ENCODE data around the gene COL9A3.

DNA sequence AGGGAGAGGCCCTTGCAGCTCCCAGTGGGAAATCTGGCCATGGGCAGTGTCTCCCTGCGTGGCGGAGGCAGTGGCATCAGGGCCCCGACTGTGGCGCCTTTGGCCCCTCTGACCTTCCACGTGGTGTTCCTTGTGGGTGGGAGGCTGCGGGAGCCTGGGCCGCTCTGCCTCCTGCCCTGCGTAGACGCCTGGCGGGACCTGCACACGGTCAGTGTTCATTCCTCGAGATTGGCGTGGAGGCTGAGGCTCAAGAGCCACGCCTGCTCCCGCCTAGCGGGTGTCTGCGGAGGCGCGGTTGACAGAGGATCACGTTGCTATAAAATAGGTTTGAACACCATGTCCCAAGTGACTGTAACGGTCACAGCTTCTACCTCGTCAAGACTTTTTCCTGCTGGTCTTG, 14.0 kb downstream of the COL9A3 start:
- TF ChIP-seq, protein P1, sequence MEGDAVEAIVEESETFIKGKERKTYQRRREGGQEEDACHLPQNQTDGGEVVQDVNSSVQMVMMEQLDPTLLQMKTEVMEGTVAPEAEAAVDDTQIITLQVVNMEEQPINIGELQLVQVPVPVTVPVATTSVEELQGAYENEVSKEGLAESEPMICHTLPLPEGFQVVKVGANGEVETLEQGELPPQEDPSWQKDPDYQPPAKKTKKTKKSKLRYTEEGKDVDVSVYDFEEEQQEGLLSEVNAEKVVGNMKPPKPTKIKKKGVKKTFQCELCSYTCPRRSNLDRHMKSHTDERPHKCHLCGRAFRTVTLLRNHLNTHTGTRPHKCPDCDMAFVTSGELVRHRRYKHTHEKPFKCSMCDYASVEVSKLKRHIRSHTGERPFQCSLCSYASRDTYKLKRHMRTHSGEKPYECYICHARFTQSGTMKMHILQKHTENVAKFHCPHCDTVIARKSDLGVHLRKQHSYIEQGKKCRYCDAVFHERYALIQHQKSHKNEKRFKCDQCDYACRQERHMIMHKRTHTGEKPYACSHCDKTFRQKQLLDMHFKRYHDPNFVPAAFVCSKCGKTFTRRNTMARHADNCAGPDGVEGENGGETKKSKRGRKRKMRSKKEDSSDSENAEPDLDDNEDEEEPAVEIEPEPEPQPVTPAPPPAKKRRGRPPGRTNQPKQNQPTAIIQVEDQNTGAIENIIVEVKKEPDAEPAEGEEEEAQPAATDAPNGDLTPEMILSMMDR (IDR thresholded peaks at IDR 0.05), result no peak
- TF ChIP-seq POLR2A (IDR thresholded peaks at IDR 0.05), result no peak
